GM12878 (cell line): Measurements from ENCODE around the gene PRCC. TPM values are rescaled to one million over a fixed set of nuclear protein-coding genes. Genes with fewer than 3 reads are reported as not detected.

Source experiments
- ATAC-seq: fragments of 200-7000 bp; cut with Tn5 transposase; 3 replicates; pipeline ENCODE4 v1.9.1; 2020; ENCODE audit warnings: mild to moderate bottlenecking, moderate library complexity
- BruUV-seq: library from RNA; stranded (reverse); fragments of 400-500 nt; replicated peaks from 2 replicates; lab custom pipeline; 2021; lab: Mats Ljungman, UMichigan
- CTCF ChIA-PET: fragments of 300-600 bp; sonication (Branson Sonifier 250); formaldehyde crosslinking; extraction: SDS; loops from one replicate; lab custom pipeline; 2021; ENCODE audit warnings: inconsistent platforms; lab: Yijun Ruan, JAX
- POLR2A ChIA-PET: fragments of 350-600 bp; formaldehyde crosslinking; extraction: SDS; loops from one replicate; lab custom pipeline; 2021; ENCODE audit warnings: inconsistent platforms; lab: Charles Lee
- RAD21 ChIA-PET: fragments of 300-600 bp; sonication (Branson Sonifier 250); formaldehyde crosslinking; loops from one replicate; lab custom pipeline; 2023; ENCODE audit warnings: antibody characterized with exemption; ENCODE audit not compliant: unreplicated experiment; lab: Charles Lee
- SMC1A ChIA-PET: fragments of 300-600 bp; sonication (Branson Sonifier 250); formaldehyde crosslinking; loops from one replicate; lab custom pipeline; 2023; ENCODE audit not compliant: unreplicated experiment, uncharacterized antibody; lab: Charles Lee
- DNase-seq: peaks from one replicate; pipeline ENCODE4 v3.0.0-alpha.2; 2011; ENCODE audit warnings: low read depth, low spot score
- FAIRE-seq: peaks from 3 replicates; lab custom pipeline; 2011; peaks lifted over from hg19 to GRCh38; lab: Jason Lieb, UNC
- H2AFZ ChIP-seq: 2 replicates; pipeline ENCODE4 v1.6.0; 2011; ENCODE audit warnings: low read depth, low read length, control low read depth; ENCODE audit not compliant: control insufficient read depth
- H3K27ac ChIP-seq: 2 replicates; pipeline ENCODE4 v1.5.1; 2011; ENCODE audit warnings: control low read depth; ENCODE audit not compliant: control insufficient read depth, insufficient read depth
- H3K27me3 ChIP-seq, 2 experiments: replicated peaks in 1 of 2; 2 replicates each; pipeline versions ENCODE4 v1.6.0 to v1.6.1; 2011; ENCODE audit warnings: low read length in 1 of 2; ENCODE audit not compliant: control insufficient read depth in 2 of 2, insufficient read depth in 2 of 2
- H3K36me3 ChIP-seq, 2 experiments: 2 replicates each; pipeline ENCODE4 v1.5.1; 2011; ENCODE audit warnings: low read length in 1 of 2; ENCODE audit not compliant: control insufficient read depth in 2 of 2, insufficient read depth in 2 of 2
- H3K4me1 ChIP-seq: 2 replicates; pipeline ENCODE4 v1.6.1; 2011; ENCODE audit warnings: mild to moderate bottlenecking, low read length, moderate library complexity, mixed read lengths; ENCODE audit not compliant: control insufficient read depth, insufficient read depth
- H3K4me2 ChIP-seq: 2 replicates; pipeline ENCODE4 v1.6.0; 2011; ENCODE audit warnings: control low read depth; ENCODE audit not compliant: control insufficient read depth, insufficient read depth
- H3K4me3 ChIP-seq: fragments of 200-600 bp; sonication (generic); 2 replicates; pipeline ENCODE4 v1.5.1; 2016
- H3K79me2 ChIP-seq: 2 replicates; pipeline ENCODE4 v1.6.0; 2011; ENCODE audit warnings: low read length; ENCODE audit not compliant: control insufficient read depth, insufficient read depth
- H3K9ac ChIP-seq: 2 replicates; pipeline ENCODE4 v1.8.0; 2011; ENCODE audit warnings: low read length, control low read depth, mixed read lengths; ENCODE audit not compliant: control insufficient read depth, insufficient read depth
- H3K9me3 ChIP-seq: replicated peaks from 3 replicates; pipeline ENCODE4 v1.5.1; 2011; ENCODE audit warnings: mild to moderate bottlenecking, low read length; ENCODE audit not compliant: control insufficient read depth, insufficient read depth
- H4K20me1 ChIP-seq: 2 replicates; pipeline ENCODE4 v1.6.0; 2011; ENCODE audit not compliant: control insufficient read depth, insufficient read depth
- BACH1 ChIP-seq: fragments of 450-650 bp; IDR thresholded peaks from 2 replicates; pipeline ENCODE4 v1.6.1; 2017; ENCODE audit warnings: mild to moderate bottlenecking, borderline replicate concordance
- EED ChIP-seq: sonication (generic); IDR thresholded peaks from 2 replicates; pipeline ENCODE4 v1.6.1; 2016; ENCODE audit warnings: antibody characterized with exemption, low read depth
- ETV6 ChIP-seq, 2 experiments: fragments of 450-650 bp in 1 of 2; IDR thresholded peaks in 1 of 2; conservative IDR thresholded peaks in 1 of 2; 2 replicates each; pipeline ENCODE4 v1.6.1; 2014; ENCODE audit warnings: antibody characterized with exemption in 1 of 2, borderline replicate concordance in 1 of 2, low read depth in 1 of 2, mild to moderate bottlenecking in 1 of 2, moderate library complexity in 1 of 2
- MEF2B ChIP-seq: fragments of 450-650 bp; IDR thresholded peaks from 2 replicates; pipeline ENCODE4 v1.6.1; 2018; ENCODE audit warnings: mild to moderate bottlenecking, moderate library complexity; ENCODE audit not compliant: partially characterized antibody, poor library complexity, severe bottlenecking
- NR2C1 ChIP-seq: fragments of 450-650 bp; IDR thresholded peaks from 2 replicates; pipeline ENCODE4 v1.6.1; 2017; ENCODE audit warnings: antibody characterized with exemption, mild to moderate bottlenecking, moderate library complexity
- NR2C2 ChIP-seq: IDR thresholded peaks from 2 replicates; pipeline ENCODE4 v1.6.1; 2011; ENCODE audit warnings: borderline replicate concordance, low read depth; ENCODE audit not compliant: control insufficient read depth, insufficient read length
- SMAD5 ChIP-seq: IDR thresholded peaks from 2 replicates; pipeline ENCODE4 v1.6.1; 2016; ENCODE audit warnings: antibody characterized with exemption, low read depth
- SPI1 ChIP-seq: IDR thresholded peaks from 2 replicates; pipeline ENCODE4 v1.6.1; 2011; ENCODE audit warnings: low read depth, mild to moderate bottlenecking, low read length, moderate library complexity, borderline replicate concordance; ENCODE audit not compliant: insufficient read depth
- STAT3 ChIP-seq: IDR thresholded peaks from 2 replicates; pipeline ENCODE4 v1.6.1; 2011; ENCODE audit warnings: low read depth, low read length, improper control_type of control experiment
- YY1 ChIP-seq: IDR thresholded peaks from 2 replicates; pipeline ENCODE4 v1.6.1; 2011; ENCODE audit warnings: low read depth, mild to moderate bottlenecking, low read length
- WGBS: methylation state at CpG from one replicate; pipeline ENCODE4 v1.1.6; 2016; ENCODE audit warnings: low lambda C conversion rate; ENCODE audit not compliant: insufficient replicate concordance, insufficient coverage; ENCODE audit errors: missing lambda C conversion rate; 5-methylcytosine and 5-hydroxymethylcytosine counted together
- in situ Hi-C: fragments of 300-500 bp; cut with MboI; formaldehyde crosslinking; loops from 9 replicates; pipeline ENCODE4 v1.14.3; 2018; ENCODE audit warnings: mixed read lengths
- intact Hi-C: fragments of 100-400 bp; cut with micrococcal nuclease; formaldehyde crosslinking; loops from one replicate; pipeline ENCODE4 v1.14.2; 2022; ENCODE audit not compliant: unreplicated experiment
- polyA plus RNA-seq, 11 experiments: library from polyadenylated mRNA; depleted of rRNA in 4 of 11; unstranded in 6 of 11; stranded (reverse) in 5 of 11; fragments of >200 nt; fragmentation: Nextera tagmentation in 4 of 11; fragmentation: Illumina TruSeq in 1 of 11; extraction: Ambion mirVana in 4 of 11; extraction: Trizol in 1 of 11; gene quantifications; 1 replicate in 1 of 11; 2 replicates in 10 of 11; pipeline versions ENCODE4 v1.2.1 to v1.2.3, GENCODE V29; 2011 to 2016; ENCODE audit warnings: inconsistent platforms in 2 of 11, missing spikeins in 2 of 11, low read depth in 1 of 11
- total RNA-seq, 4 experiments: library from RNA; depleted of rRNA in 3 of 4; stranded (reverse); fragments of >200 nt in 3 of 4; fragmentation: Illumina TruSeq in 1 of 4; extraction: Trizol in 1 of 4; gene quantifications; 2 replicates each; pipeline versions ENCODE4 v1.2.1 to v1.2.3, GENCODE V29; 2013 to 2021
- TF ChIP-seq, protein P1 (sequence below): fragments of 450-650 bp; IDR thresholded peaks from 2 replicates; pipeline ENCODE4 v1.6.1; 2016; ENCODE audit warnings: mild to moderate bottlenecking
- TF ChIP-seq, protein P2 (sequence below): IDR thresholded peaks from 2 replicates; pipeline ENCODE4 v1.6.1; 2011; ENCODE audit warnings: mild to moderate bottlenecking, low read depth, low read length, moderate library complexity; ENCODE audit not compliant: insufficient replicate concordance
- TF ChIP-seq, protein P3 (sequence below): IDR thresholded peaks from 2 replicates; pipeline ENCODE4 v1.6.1; 2011; ENCODE audit warnings: low read depth, low read length, improper control_type of control experiment, borderline replicate concordance
- TF ChIP-seq, protein P4 (sequence below): fragments of 450-650 bp; formaldehyde crosslinking; IDR thresholded peaks from 2 replicates; pipeline ENCODE4 v1.4.0; 2022; ENCODE audit warnings: mild to moderate bottlenecking, moderate library complexity
- TF ChIP-seq, protein P5 (sequence below): fragments of 450-650 bp; IDR thresholded peaks from 2 replicates; pipeline ENCODE4 v1.6.1; 2017; ENCODE audit warnings: mild to moderate bottlenecking, low read depth, inconsistent platforms; ENCODE audit not compliant: poor library complexity, severe bottlenecking

PRCC gene
- total and polyA plus RNA-seq, 10 of the 15 experiments (the other 5 are each of a cell fraction or from before 2014, with no cell fraction given) = 23.8 to 132 (median 63.1) TPM

DNA sequence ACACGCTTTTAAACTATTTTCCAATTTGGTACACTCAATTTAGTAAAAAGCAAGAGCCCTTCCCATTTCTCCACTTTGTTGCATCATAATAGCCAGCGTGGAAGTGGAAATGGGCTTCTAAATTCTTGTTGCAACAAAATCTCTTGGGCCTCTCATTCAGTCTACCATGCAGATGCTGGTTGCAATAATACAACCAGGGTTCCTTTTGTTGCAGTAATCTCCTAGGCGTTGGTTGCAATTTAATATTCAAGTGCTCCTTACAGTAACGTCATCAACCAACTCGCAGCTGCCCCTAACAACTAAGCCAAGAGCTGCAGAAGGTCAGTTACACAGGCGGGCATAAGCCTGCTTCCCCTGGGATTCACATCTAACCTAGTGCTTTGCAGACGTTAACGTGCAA lies 13.1 kb upstream of the PRCC start:
- TSS peak; percentile 25 for BruUV-seq
- WGBS = 75% methylated on average over 8 of the region's 8 CpGs

More for the DNA sequence above, 13.1 kb upstream of the PRCC start:
- intact Hi-C loops (no loop called here), in situ Hi-C loops (no loop called here)
- H3K4me3 ChIP-seq = no peak overlapping the region
- DNase-seq = no peak
- no peak for ATAC-seq
- FAIRE-seq = no peak
- H3K4me1 ChIP-seq = peaks cover 12% of the 10 kb centered on the region
- ChIA-PET RAD21 (no interaction called here), SMC1A (no interaction called here), POLR2A (no interaction called here), CTCF (interaction anchor here (3.0 to 4.3 kb wide), 2 partner anchors 11 to 28 kb away, joined by 17 to 19 read pairs; partner anchors contain the start of gene PRCC)
- H3K4me2 ChIP-seq = no peak overlapping the region
- no peaks in the 10 kb centered on the region for H3K27me3 ChIP-seq
- no peaks in the 10 kb centered on the region for H3K9me3 ChIP-seq
- H3K9ac ChIP-seq = no peak overlapping the region
- H2AFZ ChIP-seq = no peak overlapping the region
- H3K79me2 ChIP-seq = peaks cover 39% of the 10 kb centered on the region
- no peaks in the 10 kb centered on the region for H3K36me3 ChIP-seq
- no peak overlapping the region for H3K27ac ChIP-seq
- H4K20me1 ChIP-seq = no peaks in the 10 kb centered on the region
- no peak for TF ChIP-seq BACH1
- no peak for TF ChIP-seq MEF2B
- TF ChIP-seq, protein P1, sequence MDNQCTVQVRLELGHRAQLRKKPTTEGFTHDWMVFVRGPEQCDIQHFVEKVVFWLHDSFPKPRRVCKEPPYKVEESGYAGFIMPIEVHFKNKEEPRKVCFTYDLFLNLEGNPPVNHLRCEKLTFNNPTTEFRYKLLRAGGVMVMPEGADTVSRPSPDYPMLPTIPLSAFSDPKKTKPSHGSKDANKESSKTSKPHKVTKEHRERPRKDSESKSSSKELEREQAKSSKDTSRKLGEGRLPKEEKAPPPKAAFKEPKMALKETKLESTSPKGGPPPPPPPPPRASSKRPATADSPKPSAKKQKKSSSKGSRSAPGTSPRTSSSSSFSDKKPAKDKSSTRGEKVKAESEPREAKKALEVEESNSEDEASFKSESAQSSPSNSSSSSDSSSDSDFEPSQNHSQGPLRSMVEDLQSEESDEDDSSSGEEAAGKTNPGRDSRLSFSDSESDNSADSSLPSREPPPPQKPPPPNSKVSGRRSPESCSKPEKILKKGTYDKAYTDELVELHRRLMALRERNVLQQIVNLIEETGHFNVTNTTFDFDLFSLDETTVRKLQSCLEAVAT = no peak
- TF ChIP-seq, protein P2, sequence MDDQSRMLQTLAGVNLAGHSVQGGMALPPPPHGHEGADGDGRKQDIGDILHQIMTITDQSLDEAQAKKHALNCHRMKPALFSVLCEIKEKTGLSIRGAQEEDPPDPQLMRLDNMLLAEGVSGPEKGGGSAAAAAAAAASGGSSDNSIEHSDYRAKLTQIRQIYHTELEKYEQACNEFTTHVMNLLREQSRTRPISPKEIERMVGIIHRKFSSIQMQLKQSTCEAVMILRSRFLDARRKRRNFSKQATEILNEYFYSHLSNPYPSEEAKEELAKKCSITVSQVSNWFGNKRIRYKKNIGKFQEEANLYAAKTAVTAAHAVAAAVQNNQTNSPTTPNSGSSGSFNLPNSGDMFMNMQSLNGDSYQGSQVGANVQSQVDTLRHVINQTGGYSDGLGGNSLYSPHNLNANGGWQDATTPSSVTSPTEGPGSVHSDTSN = no peak
- no peak for TF ChIP-seq SPI1
- TF ChIP-seq, protein P3, sequence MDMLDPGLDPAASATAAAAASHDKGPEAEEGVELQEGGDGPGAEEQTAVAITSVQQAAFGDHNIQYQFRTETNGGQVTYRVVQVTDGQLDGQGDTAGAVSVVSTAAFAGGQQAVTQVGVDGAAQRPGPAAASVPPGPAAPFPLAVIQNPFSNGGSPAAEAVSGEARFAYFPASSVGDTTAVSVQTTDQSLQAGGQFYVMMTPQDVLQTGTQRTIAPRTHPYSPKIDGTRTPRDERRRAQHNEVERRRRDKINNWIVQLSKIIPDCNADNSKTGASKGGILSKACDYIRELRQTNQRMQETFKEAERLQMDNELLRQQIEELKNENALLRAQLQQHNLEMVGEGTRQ = no peak
- no peak for TF ChIP-seq YY1
- TF ChIP-seq, protein P4, sequence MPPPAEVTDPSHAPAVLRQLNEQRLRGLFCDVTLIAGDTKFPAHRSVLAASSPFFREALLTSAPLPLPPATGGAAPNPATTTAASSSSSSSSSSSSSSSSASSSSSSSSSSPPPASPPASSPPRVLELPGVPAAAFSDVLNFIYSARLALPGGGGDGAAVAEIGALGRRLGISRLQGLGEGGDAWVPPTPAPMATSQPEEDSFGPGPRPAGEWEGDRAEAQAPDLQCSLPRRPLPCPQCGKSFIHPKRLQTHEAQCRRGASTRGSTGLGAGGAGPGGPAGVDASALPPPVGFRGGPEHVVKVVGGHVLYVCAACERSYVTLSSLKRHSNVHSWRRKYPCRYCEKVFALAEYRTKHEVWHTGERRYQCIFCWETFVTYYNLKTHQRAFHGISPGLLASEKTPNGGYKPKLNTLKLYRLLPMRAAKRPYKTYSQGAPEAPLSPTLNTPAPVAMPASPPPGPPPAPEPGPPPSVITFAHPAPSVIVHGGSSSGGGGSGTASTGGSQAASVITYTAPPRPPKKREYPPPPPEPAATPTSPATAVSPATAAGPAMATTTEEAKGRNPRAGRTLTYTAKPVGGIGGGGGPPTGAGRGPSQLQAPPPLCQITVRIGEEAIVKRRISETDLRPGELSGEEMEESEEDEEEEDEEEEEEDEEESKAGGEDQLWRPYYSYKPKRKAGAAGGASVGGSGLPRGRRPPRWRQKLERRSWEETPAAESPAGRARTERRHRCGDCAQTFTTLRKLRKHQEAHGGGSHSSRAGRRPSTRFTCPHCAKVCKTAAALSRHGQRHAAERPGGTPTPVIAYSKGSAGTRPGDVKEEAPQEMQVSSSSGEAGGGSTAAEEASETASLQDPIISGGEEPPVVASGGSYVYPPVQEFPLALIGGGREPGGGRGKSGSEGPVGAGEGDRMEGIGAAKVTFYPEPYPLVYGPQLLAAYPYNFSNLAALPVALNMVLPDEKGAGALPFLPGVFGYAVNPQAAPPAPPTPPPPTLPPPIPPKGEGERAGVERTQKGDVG (CRISPR knock-in tag) = no peak
- TF ChIP-seq, protein P5, sequence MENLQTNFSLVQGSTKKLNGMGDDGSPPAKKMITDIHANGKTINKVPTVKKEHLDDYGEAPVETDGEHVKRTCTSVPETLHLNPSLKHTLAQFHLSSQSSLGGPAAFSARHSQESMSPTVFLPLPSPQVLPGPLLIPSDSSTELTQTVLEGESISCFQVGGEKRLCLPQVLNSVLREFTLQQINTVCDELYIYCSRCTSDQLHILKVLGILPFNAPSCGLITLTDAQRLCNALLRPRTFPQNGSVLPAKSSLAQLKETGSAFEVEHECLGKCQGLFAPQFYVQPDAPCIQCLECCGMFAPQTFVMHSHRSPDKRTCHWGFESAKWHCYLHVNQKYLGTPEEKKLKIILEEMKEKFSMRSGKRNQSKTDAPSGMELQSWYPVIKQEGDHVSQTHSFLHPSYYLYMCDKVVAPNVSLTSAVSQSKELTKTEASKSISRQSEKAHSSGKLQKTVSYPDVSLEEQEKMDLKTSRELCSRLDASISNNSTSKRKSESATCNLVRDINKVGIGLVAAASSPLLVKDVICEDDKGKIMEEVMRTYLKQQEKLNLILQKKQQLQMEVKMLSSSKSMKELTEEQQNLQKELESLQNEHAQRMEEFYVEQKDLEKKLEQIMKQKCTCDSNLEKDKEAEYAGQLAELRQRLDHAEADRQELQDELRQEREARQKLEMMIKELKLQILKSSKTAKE = no peak
- TF ChIP-seq STAT3 = no peak
- TF ChIP-seq ETV6 (conservative IDR thresholded peaks at IDR 0.05 in 1 of 2, IDR thresholded peaks at IDR 0.05 in 1 of 2; ENCODE audit: borderline replicate concordance in 1 of 2, low read depth in 1 of 2) = no peak
- TF ChIP-seq SMAD5 = no peak
- TF ChIP-seq NR2C2 = no peak
- TF ChIP-seq NR2C1 = no peak
- no peak for TF ChIP-seq EED
